ENCODE measurements around the gene STIM2.

The STIM2 gene

GRCh38 chr4:26905172-26905571 lies 44.5 kb downstream of the STIM2 start:
- Mint-ChIP-seq H3K27me3 (ENCODE audit: low read depth) (no peaks in the 10 kb centered on the region), H3K27ac (no peak overlapping the region), H3K36me3 (ENCODE audit: low read depth) (no peaks in the 10 kb centered on the region), H3K4me3 (no peak overlapping the region), H3K4me1 (peaks cover 19% of the 10 kb centered on the region), H3K9me3 (no peaks in the 10 kb centered on the region)
- no peak for TF ChIP-seq CTCF (IDR thresholded peaks at IDR 0.05; ENCODE audit: unreplicated experiment in 3 of 3)

- H3K27me3 Mint-ChIP-seq (ENCODE audit: low read depth): no peaks in the 10 kb centered on the region
- no peak overlapping the region for H3K27ac Mint-ChIP-seq
- H3K4me1 Mint-ChIP-seq: peaks cover 22% of the 10 kb centered on the region
- no peaks in the 10 kb centered on the region for H3K9me3 Mint-ChIP-seq
- no peak overlapping the region for H3K4me3 Mint-ChIP-seq
- no peak for TF ChIP-seq CTCF (IDR thresholded peaks at IDR 0.05; ENCODE audit: unreplicated experiment in 3 of 3)
- no peaks in the 10 kb centered on the region for H3K36me3 Mint-ChIP-seq (ENCODE audit: low read depth)
These were observed 47.3 kb downstream of the STIM2 start for GRCh38 chr4:26907731-26908599.

- no peak for TF ChIP-seq CTCF (IDR thresholded peaks at IDR 0.05; ENCODE audit: unreplicated experiment in 3 of 3)
- Mint-ChIP-seq H3K9me3 (no peaks in the 10 kb centered on the region), H3K27me3 (ENCODE audit: low read depth) (no peaks in the 10 kb centered on the region), H3K4me3 (no peak overlapping the region), H3K27ac (no peak overlapping the region), H3K4me1 (peaks cover 16% of the 10 kb centered on the region), H3K36me3 (ENCODE audit: low read depth) (no peaks in the 10 kb centered on the region)
These were observed 48.7 kb downstream of the STIM2 start for GRCh38 chr4:26909369-26909768.

GRCh38 chr4:26911254-26911653 lies 50.6 kb downstream of the STIM2 start:
- Mint-ChIP-seq H3K27ac (no peak overlapping the region), H3K27me3 (ENCODE audit: low read depth) (no peaks in the 10 kb centered on the region), H3K36me3 (ENCODE audit: low read depth) (no peaks in the 10 kb centered on the region), H3K9me3 (no peaks in the 10 kb centered on the region), H3K4me1 (peaks cover 5% of the 10 kb centered on the region), H3K4me3 (no peak overlapping the region)
- TF ChIP-seq CTCF (IDR thresholded peaks at IDR 0.05; ENCODE audit: unreplicated experiment in 3 of 3): no peak

- Mint-ChIP-seq H3K4me3 (no peak overlapping the region), H3K27me3 (ENCODE audit: low read depth) (no peaks in the 10 kb centered on the region), H3K4me1 (peaks cover 5% of the 10 kb centered on the region), H3K36me3 (ENCODE audit: low read depth) (no peaks in the 10 kb centered on the region), H3K9me3 (no peaks in the 10 kb centered on the region), H3K27ac (no peak overlapping the region)
- no peak for TF ChIP-seq CTCF (IDR thresholded peaks at IDR 0.05; ENCODE audit: unreplicated experiment in 3 of 3)
These were observed 51.4 kb downstream of the STIM2 start for GRCh38 chr4:26912069-26912468.

GRCh38 chr4:26912810-26913209 lies 52.2 kb downstream of the STIM2 start:
- no peaks in the 10 kb centered on the region for H3K36me3 Mint-ChIP-seq (ENCODE audit: low read depth)
- H3K9me3 Mint-ChIP-seq: no peaks in the 10 kb centered on the region
- peaks cover 5% of the 10 kb centered on the region for H3K4me1 Mint-ChIP-seq
- no peak overlapping the region for H3K4me3 Mint-ChIP-seq
- H3K27ac Mint-ChIP-seq: no peak overlapping the region
- TF ChIP-seq CTCF (IDR thresholded peaks at IDR 0.05; ENCODE audit: unreplicated experiment in 3 of 3): no peak
- no peaks in the 10 kb centered on the region for H3K27me3 Mint-ChIP-seq (ENCODE audit: low read depth)
